ENCODE measurements around the gene U2SURP.

Gene U2SURP

DNA sequence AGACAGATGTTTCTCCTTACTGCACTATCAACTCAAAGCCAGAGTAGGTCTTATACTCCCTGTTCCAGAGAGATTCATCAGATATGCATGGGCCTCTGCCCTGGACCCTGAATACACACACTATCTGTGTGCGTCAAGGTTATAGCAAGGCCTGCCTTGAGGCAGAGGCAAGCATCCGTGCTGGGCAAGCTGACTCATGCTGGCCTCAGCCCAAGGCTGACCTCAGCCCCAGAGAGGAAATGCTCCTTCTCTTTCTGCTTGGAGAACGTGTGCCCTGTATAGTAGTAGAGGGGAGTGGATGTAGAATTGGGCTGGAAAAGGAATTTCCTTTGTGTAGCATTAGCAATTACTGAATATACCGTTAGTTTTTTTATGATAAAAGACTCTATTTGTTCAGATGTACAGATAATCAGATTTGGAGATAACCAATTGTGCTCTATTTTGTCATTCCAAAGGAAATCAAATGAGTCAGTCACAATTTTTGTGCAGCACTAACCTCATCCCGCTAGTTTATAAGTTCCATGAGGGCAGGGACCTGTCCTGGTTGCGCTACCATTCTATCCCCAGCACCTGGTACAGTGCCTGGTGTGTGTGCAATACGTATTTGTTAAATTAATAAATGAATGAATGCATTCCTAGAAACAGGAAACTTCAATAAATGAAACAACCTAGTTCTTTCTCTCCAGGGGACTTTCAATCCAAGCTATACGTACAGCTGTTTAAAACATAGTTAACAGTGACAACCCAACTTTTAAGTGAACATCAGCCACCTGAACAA, 24.6 kb upstream of the U2SURP start:
- Histone ChIP-seq H3K4me2 (ENCODE audit: low read length) (no peak overlapping the region), H3K27ac (ENCODE audit: low read depth, low read length) (no peak overlapping the region)

GRCh38 chr3:142977399-142977728, 24.0 kb upstream of the U2SURP start:
- no peaks in the 10 kb centered on the region; the same call in 1 of the 2 replicates for H3K4me1 ChIP-seq (ENCODE audit: control insufficient read depth, low read length)
- H3K36me3 ChIP-seq (ENCODE audit: control insufficient read depth, low read length) = no peaks in the 10 kb centered on the region
- no peaks in the 10 kb centered on the region for H4K20me1 ChIP-seq (ENCODE audit: control insufficient read depth, insufficient read depth, low read depth, low read length)
- H3K4me2 ChIP-seq (ENCODE audit: low read length) = no peak overlapping the region
- H3K4me3 ChIP-seq (ENCODE audit: low read length) = no peak overlapping the region
- no peaks in the 10 kb centered on the region for H3K9me3 ChIP-seq (ENCODE audit: control insufficient read depth, insufficient read depth, low read length)
- H3F3A ChIP-seq (ENCODE audit: control insufficient read depth, insufficient read depth) = no peaks in the 10 kb centered on the region
- no peaks in the 10 kb centered on the region for H3K9me2 ChIP-seq (replicated peaks; ENCODE audit: control insufficient read depth, low read length)
- TF ChIP-seq CTCF (IDR thresholded peaks at IDR 0.05; ENCODE audit: low read depth, low read length, poor library complexity, severe bottlenecking) (no peak), EZH2phosphoT487 (IDR thresholded peaks at IDR 0.05; ENCODE audit: borderline replicate concordance, low read length) (no peak)
- H3K27me3 ChIP-seq (ENCODE audit: control insufficient read depth, low read length) = peaks cover 5% of the 10 kb centered on the region
- no peak overlapping the region for H3K27ac ChIP-seq (ENCODE audit: low read depth, low read length)
- H3K79me2 ChIP-seq (ENCODE audit: control insufficient read depth, low read length) = no peaks in the 10 kb centered on the region

More for the DNA sequence above, 24.6 kb upstream of the U2SURP start:
- Histone ChIP-seq H3K9me2 (replicated peaks; ENCODE audit: control insufficient read depth, low read length) (no peaks in the 10 kb centered on the region), H3F3A (ENCODE audit: control insufficient read depth, insufficient read depth) (no peaks in the 10 kb centered on the region), H3K36me3 (ENCODE audit: control insufficient read depth, low read length) (no peaks in the 10 kb centered on the region), H3K27me3 (ENCODE audit: control insufficient read depth, low read length) (peaks cover 8% of the 10 kb centered on the region), H3K4me1 (ENCODE audit: control insufficient read depth, low read length) (no peaks in the 10 kb centered on the region), H4K20me1 (ENCODE audit: control insufficient read depth, insufficient read depth, low read depth, low read length) (no peaks in the 10 kb centered on the region), H3K9me3 (ENCODE audit: control insufficient read depth, insufficient read depth, low read length) (no peaks in the 10 kb centered on the region), H3K79me2 (ENCODE audit: control insufficient read depth, low read length) (no peaks in the 10 kb centered on the region), H3K4me3 (ENCODE audit: low read length) (no peak overlapping the region)
- TF ChIP-seq CTCF (IDR thresholded peaks at IDR 0.05; ENCODE audit: low read depth, low read length, poor library complexity, severe bottlenecking) = no peak

GRCh38 chr3:142981108-142981507, 20.3 kb upstream of the U2SURP start:
- Histone ChIP-seq H3K9me3 (ENCODE audit: control insufficient read depth, insufficient read depth, low read length) (no peaks in the 10 kb centered on the region), H4K20me1 (ENCODE audit: control insufficient read depth, insufficient read depth, low read depth, low read length) (no peaks in the 10 kb centered on the region), H3K4me2 (ENCODE audit: low read length) (no peak overlapping the region), H3K27me3 (ENCODE audit: control insufficient read depth, low read length) (peaks cover 6% of the 10 kb centered on the region), H3K27ac (ENCODE audit: low read depth, low read length) (no peak overlapping the region), H3K36me3 (ENCODE audit: control insufficient read depth, low read length) (no peaks in the 10 kb centered on the region), H3K79me2 (ENCODE audit: control insufficient read depth, low read length) (no peaks in the 10 kb centered on the region), H3K4me3 (ENCODE audit: low read length) (no peak overlapping the region), H3K9me2 (replicated peaks; ENCODE audit: control insufficient read depth, low read length) (no peaks in the 10 kb centered on the region), H3K4me1 (ENCODE audit: control insufficient read depth, low read length) (peaks cover 6% of the 10 kb centered on the region), H3F3A (ENCODE audit: control insufficient read depth, insufficient read depth) (no peaks in the 10 kb centered on the region)
- TF ChIP-seq CTCF (IDR thresholded peaks at IDR 0.05; ENCODE audit: low read depth, low read length, poor library complexity, severe bottlenecking) = no peak
- no peak for TF ChIP-seq EZH2phosphoT487 (IDR thresholded peaks at IDR 0.05; ENCODE audit: borderline replicate concordance, low read length)

Measured in DOHH2 (cell line).